Neural progenitor cell (in vitro differentiated cells): Measurements from ENCODE around the gene PMF1. TPM values are rescaled to one million over a fixed set of nuclear protein-coding genes. Genes with fewer than 3 reads are reported as not detected.

ENCODE experiments used
- DNase-seq: peaks from one replicate; pipeline ENCODE4 v3.0.0-alpha.2; 2016; ENCODE audit warnings: low spot score
- H2AFZ ChIP-seq: fragments of 200-600 bp; sonication (generic); replicated peaks from 2 replicates; pipeline ENCODE4 v1.6.1; 2016; ENCODE audit warnings: antibody characterized with exemption
- H3F3A ChIP-seq: fragments of 200-600 bp; sonication (generic); 2 replicates; pipeline ENCODE4 v1.6.1; 2016; ENCODE audit warnings: antibody characterized with exemption, low read depth
- H3K27ac ChIP-seq: fragments of 200-600 bp; sonication (generic); 2 replicates; pipeline ENCODE4 v1.5.1; 2016; ENCODE audit warnings: mild to moderate bottlenecking
- H3K27me3 ChIP-seq: fragments of 200-600 bp; sonication (generic); 2 replicates; pipeline ENCODE4 v1.6.1; 2016; ENCODE audit warnings: mild to moderate bottlenecking, moderate library complexity
- H3K36me3 ChIP-seq: fragments of 200-600 bp; sonication (generic); 2 replicates; pipeline ENCODE4 v1.5.1; 2016
- H3K4me1 ChIP-seq: fragments of 200-600 bp; sonication (generic); 2 replicates; pipeline ENCODE4 v1.6.1; 2016; ENCODE audit warnings: mixed run types
- H3K4me2 ChIP-seq: fragments of 200-600 bp; sonication (generic); 2 replicates; pipeline ENCODE4 v1.6.1; 2016
- H3K4me3 ChIP-seq: fragments of 200-600 bp; sonication (generic); 2 replicates; pipeline ENCODE4 v1.5.1; 2016
- H3K79me2 ChIP-seq: fragments of 200-600 bp; sonication (generic); 2 replicates; pipeline ENCODE4 v1.6.1; 2016; ENCODE audit warnings: low read depth
- H3K9ac ChIP-seq: fragments of 200-600 bp; sonication (generic); 2 replicates; pipeline ENCODE4 v1.6.1; 2016
- H3K9me3 ChIP-seq: fragments of 200-600 bp; sonication (generic); 2 replicates; pipeline ENCODE4 v1.5.1; 2016; ENCODE audit warnings: low read depth
- H4K20me1 ChIP-seq: fragments of 200-600 bp; sonication (generic); 2 replicates; pipeline ENCODE4 v1.6.1; 2016; ENCODE audit warnings: low read depth
- H3K27ac Mint-ChIP-seq: 3 replicates; pipeline ENCODE4 v1.8.0; 2021; ENCODE audit warnings: mixed read lengths
- H3K27me3 Mint-ChIP-seq: 2 replicates; pipeline ENCODE4 v1.8.0; 2022; ENCODE audit warnings: low read depth, mild to moderate bottlenecking, inconsistent platforms, moderate library complexity, mixed read lengths; ENCODE audit not compliant: insufficient read depth
- H3K36me3 Mint-ChIP-seq: 3 replicates; pipeline ENCODE4 v1.8.0; 2021; ENCODE audit warnings: mixed read lengths
- H3K4me1 Mint-ChIP-seq: 3 replicates; pipeline ENCODE4 v1.8.0; 2021; ENCODE audit warnings: mixed read lengths
- H3K4me3 Mint-ChIP-seq: 3 replicates; pipeline ENCODE4 v1.8.0; 2021; ENCODE audit warnings: mild to moderate bottlenecking, moderate library complexity, mixed read lengths
- H3K9me3 Mint-ChIP-seq: 3 replicates; pipeline ENCODE4 v1.8.0; 2020; ENCODE audit warnings: mixed read lengths
- EZH2 ChIP-seq: fragments of 200-600 bp; sonication (generic); IDR thresholded peaks from 2 replicates; pipeline ENCODE4 v1.6.1; 2017; ENCODE audit warnings: antibody characterized with exemption, mild to moderate bottlenecking, moderate library complexity
- EZH2phosphoT487 ChIP-seq: fragments of 200-600 bp; sonication (generic); IDR thresholded peaks from 2 replicates; pipeline ENCODE4 v1.6.1; 2017; ENCODE audit warnings: antibody characterized with exemption
- total RNA-seq: library from RNA; depleted of rRNA; stranded (reverse); fragments of >200 nt; gene quantifications from 2 replicates; pipeline ENCODE4 v1.2.3, GENCODE V29; 2015; ENCODE audit warnings: low replicate concordance
- TF ChIP-seq, protein P1 (sequence below): fragments of 200-600 bp; sonication (generic); IDR thresholded peaks from 2 replicates; pipeline ENCODE4 v1.5.1; 2017; ENCODE audit warnings: antibody characterized with exemption, mild to moderate bottlenecking

Gene PMF1
- total RNA-seq, 1 donor from 2014 or later = 103 TPM

DNA sequence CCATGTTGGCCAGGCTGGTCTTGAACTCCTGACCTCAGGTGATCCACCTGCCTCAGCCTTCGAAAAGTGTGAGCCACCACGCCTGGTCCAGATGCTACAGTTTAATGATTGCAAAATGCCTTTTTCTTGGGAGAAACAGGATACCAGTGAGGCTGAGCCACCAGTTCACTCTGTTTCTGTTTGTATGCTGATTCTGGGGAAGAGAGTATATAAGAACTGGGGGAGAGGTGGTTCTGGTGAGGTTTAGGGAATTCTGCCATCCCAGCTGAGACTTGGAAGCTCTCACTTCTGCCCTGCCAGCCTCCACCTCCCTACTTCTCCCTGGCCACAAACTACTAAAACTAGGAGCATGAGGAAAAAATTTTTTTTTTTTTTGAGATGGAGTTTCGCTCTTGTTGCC, 8.1 kb upstream of the PMF1 start:
- Mint-ChIP-seq H3K4me3 (no peak overlapping the region), H3K27ac (no peak overlapping the region), H3K27me3 (peaks cover 2% of the 10 kb centered on the region), H3K36me3 (peaks cover 9% of the 10 kb centered on the region), H3K4me1 (no peaks in the 10 kb centered on the region), H3K9me3 (no peaks in the 10 kb centered on the region)
- Histone ChIP-seq H3K36me3 (no peaks in the 10 kb centered on the region), H3K9me3 (no peaks in the 10 kb centered on the region), H3K4me3 (no peak overlapping the region), H3K27me3 (no peaks in the 10 kb centered on the region), H3K9ac (no peak overlapping the region), H3F3A (no peaks in the 10 kb centered on the region), H3K4me2 (no peak overlapping the region), H2AFZ (no peak overlapping the region), H3K27ac (no peak overlapping the region), H3K79me2 (no peaks in the 10 kb centered on the region), H4K20me1 (no peaks in the 10 kb centered on the region), H3K4me1 (no peaks in the 10 kb centered on the region)
- TF ChIP-seq EZH2phosphoT487 = no peak
- TF ChIP-seq, protein P1, sequence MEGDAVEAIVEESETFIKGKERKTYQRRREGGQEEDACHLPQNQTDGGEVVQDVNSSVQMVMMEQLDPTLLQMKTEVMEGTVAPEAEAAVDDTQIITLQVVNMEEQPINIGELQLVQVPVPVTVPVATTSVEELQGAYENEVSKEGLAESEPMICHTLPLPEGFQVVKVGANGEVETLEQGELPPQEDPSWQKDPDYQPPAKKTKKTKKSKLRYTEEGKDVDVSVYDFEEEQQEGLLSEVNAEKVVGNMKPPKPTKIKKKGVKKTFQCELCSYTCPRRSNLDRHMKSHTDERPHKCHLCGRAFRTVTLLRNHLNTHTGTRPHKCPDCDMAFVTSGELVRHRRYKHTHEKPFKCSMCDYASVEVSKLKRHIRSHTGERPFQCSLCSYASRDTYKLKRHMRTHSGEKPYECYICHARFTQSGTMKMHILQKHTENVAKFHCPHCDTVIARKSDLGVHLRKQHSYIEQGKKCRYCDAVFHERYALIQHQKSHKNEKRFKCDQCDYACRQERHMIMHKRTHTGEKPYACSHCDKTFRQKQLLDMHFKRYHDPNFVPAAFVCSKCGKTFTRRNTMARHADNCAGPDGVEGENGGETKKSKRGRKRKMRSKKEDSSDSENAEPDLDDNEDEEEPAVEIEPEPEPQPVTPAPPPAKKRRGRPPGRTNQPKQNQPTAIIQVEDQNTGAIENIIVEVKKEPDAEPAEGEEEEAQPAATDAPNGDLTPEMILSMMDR = no peak
- no peak for TF ChIP-seq EZH2
- DNase-seq = no peak

DNA sequence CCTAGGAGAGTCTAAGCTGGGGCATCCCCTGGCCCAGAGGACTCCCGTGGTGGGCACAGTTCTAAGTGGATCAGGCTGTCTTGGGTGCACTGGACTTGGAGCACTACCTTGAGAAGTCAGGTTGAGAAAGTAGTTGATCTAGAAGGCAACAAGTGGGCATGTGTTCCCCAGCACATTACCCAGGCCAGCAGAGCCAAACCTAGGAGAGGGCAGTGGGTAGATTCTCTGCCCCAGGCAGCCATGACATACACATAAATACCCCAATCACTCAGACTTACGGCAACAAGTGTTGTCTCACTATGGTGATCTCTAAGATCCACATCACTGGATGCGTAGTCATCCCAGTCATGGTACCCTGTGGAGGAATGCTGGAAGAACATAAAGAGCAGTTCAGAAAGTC, 1.6 kb upstream of the PMF1 start:
- peaks cover 6% of the 10 kb centered on the region for H3F3A ChIP-seq
- no peaks in the 10 kb centered on the region for H3K27me3 ChIP-seq
- peak overlapping the region; percentile 18 for H3K4me3 Mint-ChIP-seq
- no peak overlapping the region for H3K27ac Mint-ChIP-seq
- H2AFZ ChIP-seq = no peak overlapping the region
- peaks cover 7% of the 10 kb centered on the region for H3K36me3 Mint-ChIP-seq
- H3K4me1 Mint-ChIP-seq = peaks cover 12% of the 10 kb centered on the region
- H3K9me3 Mint-ChIP-seq = no peaks in the 10 kb centered on the region
- H3K36me3 ChIP-seq = no peaks in the 10 kb centered on the region
- H3K9ac ChIP-seq = no peak overlapping the region
- H3K27me3 Mint-ChIP-seq = peaks cover 2% of the 10 kb centered on the region
- no peak overlapping the region for H3K4me3 ChIP-seq
- H3K27ac ChIP-seq = no peak overlapping the region
- no peak overlapping the region for H3K4me2 ChIP-seq
- peaks cover 10% of the 10 kb centered on the region for H3K4me1 ChIP-seq
- H4K20me1 ChIP-seq = peaks cover 9% of the 10 kb centered on the region
- DNase-seq = no peak
- TF ChIP-seq EZH2phosphoT487 (no peak), EZH2 (no peak)
- TF ChIP-seq, protein P1 = no peak
- peaks cover 31% of the 10 kb centered on the region for H3K79me2 ChIP-seq
- H3K9me3 ChIP-seq = no peaks in the 10 kb centered on the region

DNA sequence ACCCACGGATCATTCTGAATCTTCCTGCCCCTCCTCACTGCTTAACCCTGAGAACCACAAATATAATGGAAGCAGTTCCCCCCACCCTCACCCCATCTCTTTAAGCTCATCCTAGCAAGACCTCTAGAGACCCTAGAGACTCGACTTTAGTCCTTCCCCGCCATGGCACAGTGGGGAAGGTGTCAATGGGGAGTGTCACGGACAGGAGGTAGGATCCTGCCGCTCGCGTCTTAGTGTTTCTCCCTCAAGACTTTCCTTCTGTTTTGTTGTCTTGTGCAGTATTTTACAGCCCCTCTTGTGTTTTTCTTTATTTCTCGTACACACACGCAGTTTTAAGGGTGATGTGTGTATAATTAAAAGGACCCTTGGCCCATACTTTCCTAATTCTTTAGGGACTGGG, 677 bp upstream of the PMF1 start:
- Histone ChIP-seq H3K27me3 (no peaks in the 10 kb centered on the region), H4K20me1 (peaks cover 9% of the 10 kb centered on the region), H3K4me1 (peaks cover 10% of the 10 kb centered on the region), H2AFZ (no peak overlapping the region), H3K36me3 (no peaks in the 10 kb centered on the region), H3K79me2 (peaks cover 32% of the 10 kb centered on the region), H3K9ac (peak overlapping the region; percentile 92), H3K4me2 (peak overlapping the region; percentile 93), H3K9me3 (no peaks in the 10 kb centered on the region), H3K4me3 (peak overlapping the region; percentile 82), H3K27ac (peak overlapping the region; percentile 19), H3F3A (peaks cover 6% of the 10 kb centered on the region)
- H3K27me3 Mint-ChIP-seq = peaks cover 2% of the 10 kb centered on the region
- no peaks in the 10 kb centered on the region for H3K9me3 Mint-ChIP-seq
- H3K4me1 Mint-ChIP-seq = peaks cover 12% of the 10 kb centered on the region
- peak overlapping the region; percentile 94 for H3K4me3 Mint-ChIP-seq
- DNase-seq = no peak
- H3K27ac Mint-ChIP-seq = peak overlapping the region; percentile 98
- H3K36me3 Mint-ChIP-seq = peaks cover 7% of the 10 kb centered on the region
- no peak for TF ChIP-seq EZH2phosphoT487
- TF ChIP-seq, protein P1 = no peak

DNA sequence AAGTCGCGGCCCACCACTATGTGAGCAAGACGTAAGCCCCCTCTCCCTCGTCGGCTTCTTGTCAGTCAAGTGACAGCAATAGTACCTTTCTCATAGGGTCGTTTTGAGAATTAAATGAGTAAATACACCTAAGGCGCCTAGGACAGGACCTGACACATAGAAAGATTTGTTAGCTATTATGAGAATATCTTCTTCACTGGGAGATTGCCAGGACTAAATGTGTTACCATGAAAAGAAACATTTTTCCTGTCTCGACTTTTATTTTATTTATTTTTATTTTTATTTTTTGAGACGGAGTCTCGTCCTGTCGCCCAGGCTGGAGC, 798 bp downstream of the PMF1 start:
- Histone ChIP-seq H4K20me1 (peaks cover 9% of the 10 kb centered on the region), H3K9ac (peak overlapping the region; percentile 92), H3K4me3 (peak overlapping the region; percentile 82), H2AFZ (peak overlapping the region; percentile 98), H3K79me2 (peaks cover 46% of the 10 kb centered on the region), H3K4me1 (peaks cover 10% of the 10 kb centered on the region), H3K36me3 (no peaks in the 10 kb centered on the region), H3F3A (peaks cover 6% of the 10 kb centered on the region), H3K9me3 (no peaks in the 10 kb centered on the region), H3K27ac (peak overlapping the region; percentile 97), H3K27me3 (no peaks in the 10 kb centered on the region), H3K4me2 (peak overlapping the region; percentile 93)
- Mint-ChIP-seq H3K27me3 (peaks cover 2% of the 10 kb centered on the region), H3K4me1 (peaks cover 12% of the 10 kb centered on the region), H3K4me3 (peak overlapping the region; percentile 94), H3K27ac (peak overlapping the region; percentile 98), H3K9me3 (no peaks in the 10 kb centered on the region), H3K36me3 (peaks cover 6% of the 10 kb centered on the region)
- DNase-seq = no peak
- no peak for TF ChIP-seq EZH2phosphoT487
- TF ChIP-seq EZH2 = no peak
- TF ChIP-seq, protein P1 = no peak
